Measurements from ENCODE around the gene HGS.

DNA sequence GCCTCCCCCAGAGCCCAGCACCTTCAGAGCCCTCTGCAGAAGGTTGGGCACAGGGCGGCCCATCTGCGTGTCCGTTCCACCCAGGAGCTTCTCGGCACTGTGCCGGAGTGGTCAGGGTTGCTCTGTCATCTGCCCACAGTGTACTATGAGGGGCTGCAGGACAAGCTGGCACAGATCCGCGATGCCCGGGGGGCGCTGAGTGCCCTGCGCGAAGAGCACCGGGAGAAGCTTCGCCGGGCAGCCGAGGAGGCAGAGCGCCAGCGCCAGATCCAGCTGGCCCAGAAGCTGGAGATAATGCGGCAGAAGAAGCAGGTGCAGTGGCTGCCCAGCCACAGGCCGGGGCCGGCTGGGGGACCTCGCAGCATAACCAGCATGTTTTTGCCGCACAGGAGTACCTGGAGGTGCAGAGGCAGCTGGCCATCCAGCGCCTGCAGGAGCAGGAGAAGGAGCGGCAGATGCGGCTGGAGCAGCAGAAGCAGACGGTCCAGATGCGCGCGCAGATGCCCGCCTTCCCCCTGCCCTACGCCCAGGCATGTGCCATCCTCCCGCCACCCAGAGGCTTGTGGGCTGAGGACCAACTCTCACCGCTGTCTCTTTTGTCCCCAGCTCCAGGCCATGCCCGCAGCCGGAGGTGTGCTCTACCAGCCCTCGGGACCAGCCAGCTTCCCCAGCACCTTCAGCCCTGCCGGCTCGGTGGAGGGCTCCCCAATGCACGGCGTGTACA lies 12.6 kb downstream of the HGS start:
- TF ChIP-seq, protein P1, sequence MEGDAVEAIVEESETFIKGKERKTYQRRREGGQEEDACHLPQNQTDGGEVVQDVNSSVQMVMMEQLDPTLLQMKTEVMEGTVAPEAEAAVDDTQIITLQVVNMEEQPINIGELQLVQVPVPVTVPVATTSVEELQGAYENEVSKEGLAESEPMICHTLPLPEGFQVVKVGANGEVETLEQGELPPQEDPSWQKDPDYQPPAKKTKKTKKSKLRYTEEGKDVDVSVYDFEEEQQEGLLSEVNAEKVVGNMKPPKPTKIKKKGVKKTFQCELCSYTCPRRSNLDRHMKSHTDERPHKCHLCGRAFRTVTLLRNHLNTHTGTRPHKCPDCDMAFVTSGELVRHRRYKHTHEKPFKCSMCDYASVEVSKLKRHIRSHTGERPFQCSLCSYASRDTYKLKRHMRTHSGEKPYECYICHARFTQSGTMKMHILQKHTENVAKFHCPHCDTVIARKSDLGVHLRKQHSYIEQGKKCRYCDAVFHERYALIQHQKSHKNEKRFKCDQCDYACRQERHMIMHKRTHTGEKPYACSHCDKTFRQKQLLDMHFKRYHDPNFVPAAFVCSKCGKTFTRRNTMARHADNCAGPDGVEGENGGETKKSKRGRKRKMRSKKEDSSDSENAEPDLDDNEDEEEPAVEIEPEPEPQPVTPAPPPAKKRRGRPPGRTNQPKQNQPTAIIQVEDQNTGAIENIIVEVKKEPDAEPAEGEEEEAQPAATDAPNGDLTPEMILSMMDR (IDR thresholded peaks at IDR 0.05) = no peak
- no peak for TF ChIP-seq POLR2AphosphoS5 (IDR thresholded peaks at IDR 0.05; ENCODE audit: low read depth, low read length)
- TF ChIP-seq, protein P2, sequence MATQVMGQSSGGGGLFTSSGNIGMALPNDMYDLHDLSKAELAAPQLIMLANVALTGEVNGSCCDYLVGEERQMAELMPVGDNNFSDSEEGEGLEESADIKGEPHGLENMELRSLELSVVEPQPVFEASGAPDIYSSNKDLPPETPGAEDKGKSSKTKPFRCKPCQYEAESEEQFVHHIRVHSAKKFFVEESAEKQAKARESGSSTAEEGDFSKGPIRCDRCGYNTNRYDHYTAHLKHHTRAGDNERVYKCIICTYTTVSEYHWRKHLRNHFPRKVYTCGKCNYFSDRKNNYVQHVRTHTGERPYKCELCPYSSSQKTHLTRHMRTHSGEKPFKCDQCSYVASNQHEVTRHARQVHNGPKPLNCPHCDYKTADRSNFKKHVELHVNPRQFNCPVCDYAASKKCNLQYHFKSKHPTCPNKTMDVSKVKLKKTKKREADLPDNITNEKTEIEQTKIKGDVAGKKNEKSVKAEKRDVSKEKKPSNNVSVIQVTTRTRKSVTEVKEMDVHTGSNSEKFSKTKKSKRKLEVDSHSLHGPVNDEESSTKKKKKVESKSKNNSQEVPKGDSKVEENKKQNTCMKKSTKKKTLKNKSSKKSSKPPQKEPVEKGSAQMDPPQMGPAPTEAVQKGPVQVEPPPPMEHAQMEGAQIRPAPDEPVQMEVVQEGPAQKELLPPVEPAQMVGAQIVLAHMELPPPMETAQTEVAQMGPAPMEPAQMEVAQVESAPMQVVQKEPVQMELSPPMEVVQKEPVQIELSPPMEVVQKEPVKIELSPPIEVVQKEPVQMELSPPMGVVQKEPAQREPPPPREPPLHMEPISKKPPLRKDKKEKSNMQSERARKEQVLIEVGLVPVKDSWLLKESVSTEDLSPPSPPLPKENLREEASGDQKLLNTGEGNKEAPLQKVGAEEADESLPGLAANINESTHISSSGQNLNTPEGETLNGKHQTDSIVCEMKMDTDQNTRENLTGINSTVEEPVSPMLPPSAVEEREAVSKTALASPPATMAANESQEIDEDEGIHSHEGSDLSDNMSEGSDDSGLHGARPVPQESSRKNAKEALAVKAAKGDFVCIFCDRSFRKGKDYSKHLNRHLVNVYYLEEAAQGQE (IDR thresholded peaks at IDR 0.05; ENCODE audit: insufficient read depth in 1 of 2, low read depth in 2 of 2, low read length in 1 of 2) = no peak
- TF ChIP-seq TCF7L2 (IDR thresholded peaks at IDR 0.05; ENCODE audit: low read depth, low read length) = no peak
- TF ChIP-seq SIN3A (IDR thresholded peaks at IDR 0.05; ENCODE audit: borderline replicate concordance, insufficient read depth, low read depth, low read length) = no peak

Measured in Panc1 (cell line).